Fibroblast of lung (primary cell): Measurements from ENCODE around the gene STON2. TPM values are rescaled to one million over a fixed set of nuclear protein-coding genes. Genes with fewer than 3 reads are reported as not detected.

Source experiments
- DNase-seq, 2 donors: peaks; one replicate each; pipeline versions ENCODE4 v3.0.0 to v3.0.0-alpha.2; 2010; ENCODE audit warnings: low read depth in 2 of 2
- H2AFZ ChIP-seq: 2 replicates; pipeline ENCODE4 v1.5.1; 2012; ENCODE audit warnings: low read length, control low read depth, inconsistent platforms
- H3K27ac ChIP-seq: 2 replicates; pipeline ENCODE4 v1.5.1; 2011; ENCODE audit warnings: low read length, control low read depth; ENCODE audit not compliant: insufficient read depth
- H3K27me3 ChIP-seq: 2 replicates; pipeline ENCODE4 v1.5.1; 2011; ENCODE audit warnings: mild to moderate bottlenecking, low read length; ENCODE audit not compliant: control insufficient read depth, insufficient read depth
- H3K36me3 ChIP-seq: 2 replicates; pipeline ENCODE4 v1.5.1; 2011; ENCODE audit warnings: low read length; ENCODE audit not compliant: control insufficient read depth, insufficient read depth
- H3K4me1 ChIP-seq: 2 replicates; pipeline ENCODE4 v1.5.1; 2011; ENCODE audit warnings: low read length; ENCODE audit not compliant: control insufficient read depth, insufficient read depth; ENCODE audit errors: extremely low read depth
- H3K4me2 ChIP-seq: 2 replicates; pipeline ENCODE4 v1.5.1; 2011; ENCODE audit warnings: low read length, control low read depth; ENCODE audit not compliant: insufficient read depth; ENCODE audit errors: extremely low read depth
- H3K4me3 ChIP-seq, 4 experiments: fragments of 200-600 bp in 1 of 4; sonication (generic) in 1 of 4; replicated peaks in 1 of 4; 2 replicates each; pipeline ENCODE4 v1.5.1; 2011 to 2016; ENCODE audit warnings: low read length in 4 of 4, low read depth in 3 of 4, mild to moderate bottlenecking in 3 of 4, control low read depth in 2 of 4, inconsistent platforms in 1 of 4, mixed read lengths in 1 of 4; ENCODE audit not compliant: insufficient read depth in 1 of 4; ENCODE audit errors: control extremely low read depth in 1 of 4
- H3K79me2 ChIP-seq: 2 replicates; pipeline ENCODE4 v1.5.1; 2012; ENCODE audit warnings: mild to moderate bottlenecking, low read length, inconsistent platforms; ENCODE audit not compliant: control insufficient read depth, insufficient read depth
- H3K9ac ChIP-seq: 2 replicates; pipeline ENCODE4 v1.5.1; 2011; ENCODE audit warnings: mild to moderate bottlenecking, low read length, control low read depth; ENCODE audit not compliant: insufficient read depth
- H3K9me3 ChIP-seq: 2 replicates; pipeline ENCODE4 v1.5.1; 2012; ENCODE audit warnings: low read depth, low read length; ENCODE audit not compliant: control insufficient read depth, insufficient read depth
- H4K20me1 ChIP-seq: 2 replicates; pipeline ENCODE4 v1.5.1; 2011; ENCODE audit warnings: low read length; ENCODE audit not compliant: control insufficient read depth, insufficient read depth; ENCODE audit errors: extremely low read depth
- EZH2 ChIP-seq: IDR thresholded peaks from 2 replicates; pipeline ENCODE4 v1.5.1; 2012; ENCODE audit warnings: low read length, control low read depth, mild to moderate bottlenecking; ENCODE audit errors: missing control alignments
- polyA minus RNA-seq: library from RNA; depleted of rRNA, polyadenylated mRNA; stranded (reverse); fragments of >200 nt; gene quantifications from 2 replicates; pipeline ENCODE4 v1.2.3, GENCODE V29; 2011; ENCODE audit warnings: low replicate concordance
- polyA plus RNA-seq, 2 donors: library from polyadenylated mRNA; depleted of rRNA in 1 of 2; stranded (reverse) in 1 of 2; unstranded in 1 of 2; fragments of >200 nt; gene quantifications; 2 replicates each; pipeline ENCODE4 v1.2.1, GENCODE V29; 2011 to 2012; ENCODE audit warnings: missing spikeins in 1 of 2
- total RNA-seq: library from RNA; depleted of rRNA; stranded (reverse); fragments of >200 nt; gene quantifications from 2 replicates; pipeline ENCODE4 v1.2.1, GENCODE V29; 2014
- TF ChIP-seq, protein P1 (sequence below), 2 donors: IDR thresholded peaks in 1 of 2; conservative IDR thresholded peaks in 1 of 2; 1 replicate in 1 of 2; 2 replicates in 1 of 2; pipeline ENCODE4 v1.5.1; 2011 to 2012; ENCODE audit warnings: low read length in 2 of 2, control low read depth in 1 of 2, inconsistent platforms in 1 of 2, low read depth in 1 of 2, mild to moderate bottlenecking in 1 of 2

Gene STON2, protein sequence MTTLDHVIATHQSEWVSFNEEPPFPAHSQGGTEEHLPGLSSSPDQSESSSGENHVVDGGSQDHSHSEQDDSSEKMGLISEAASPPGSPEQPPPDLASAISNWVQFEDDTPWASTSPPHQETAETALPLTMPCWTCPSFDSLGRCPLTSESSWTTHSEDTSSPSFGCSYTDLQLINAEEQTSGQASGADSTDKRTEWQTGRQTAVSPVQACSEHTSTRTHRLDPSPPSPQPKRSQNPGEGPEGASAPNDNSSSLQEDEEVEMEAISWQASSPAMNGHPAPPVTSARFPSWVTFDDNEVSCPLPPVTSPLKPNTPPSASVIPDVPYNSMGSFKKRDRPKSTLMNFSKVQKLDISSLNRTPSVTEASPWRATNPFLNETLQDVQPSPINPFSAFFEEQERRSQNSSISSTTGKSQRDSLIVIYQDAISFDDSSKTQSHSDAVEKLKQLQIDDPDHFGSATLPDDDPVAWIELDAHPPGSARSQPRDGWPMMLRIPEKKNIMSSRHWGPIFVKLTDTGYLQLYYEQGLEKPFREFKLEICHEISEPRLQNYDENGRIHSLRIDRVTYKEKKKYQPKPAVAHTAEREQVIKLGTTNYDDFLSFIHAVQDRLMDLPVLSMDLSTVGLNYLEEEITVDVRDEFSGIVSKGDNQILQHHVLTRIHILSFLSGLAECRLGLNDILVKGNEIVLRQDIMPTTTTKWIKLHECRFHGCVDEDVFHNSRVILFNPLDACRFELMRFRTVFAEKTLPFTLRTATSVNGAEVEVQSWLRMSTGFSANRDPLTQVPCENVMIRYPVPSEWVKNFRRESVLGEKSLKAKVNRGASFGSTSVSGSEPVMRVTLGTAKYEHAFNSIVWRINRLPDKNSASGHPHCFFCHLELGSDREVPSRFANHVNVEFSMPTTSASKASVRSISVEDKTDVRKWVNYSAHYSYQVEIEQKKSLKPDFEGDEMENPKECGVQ
- 34.9 and 52.5 TPM in 2 replicates for total RNA-seq
- 1.5 and 4.6 TPM in 2 replicates for polyA plus RNA-seq
- 0.85 and 1.5 TPM in 2 replicates for polyA plus RNA-seq (2012)
- polyA minus RNA-seq, result 0.63 and 20.8 TPM in 2 replicates

DNA sequence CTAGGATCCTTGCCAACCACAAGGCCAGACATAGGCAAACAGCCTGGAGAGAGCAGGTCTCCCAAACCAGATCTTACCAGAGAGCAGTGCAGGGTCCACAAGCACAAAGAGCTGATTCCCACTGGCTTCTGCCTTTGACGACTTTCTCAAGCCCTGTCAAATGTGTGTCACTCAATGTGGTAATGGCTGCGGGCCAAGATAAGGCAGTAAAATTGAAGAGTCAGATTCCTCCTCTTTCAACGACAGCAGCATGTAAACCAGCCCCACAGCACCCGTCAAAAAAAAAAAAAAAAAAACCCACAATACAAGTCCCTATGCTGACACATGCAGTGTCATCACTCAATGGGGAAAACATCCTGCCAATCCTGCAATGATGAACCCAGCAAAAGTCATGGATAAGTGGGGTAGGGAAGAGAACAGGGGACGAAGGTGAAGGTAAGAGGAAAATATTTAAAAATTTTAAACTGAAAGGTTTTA lies at the start of gene STON2:
Gene STON2, minus strand, starts transcription at position 123 of the 477 bp plus-strand sequence. CDS start 1,942 bp downstream, outside the sequence.
- peak within 1 kb of the TSS in 1 of 4 experiments; percentile 25 for H3K4me3 ChIP-seq
- H3K9me3 ChIP-seq, result no peaks in the 10 kb centered on the region
- peak within 1 kb of the TSS; percentile 26 for H3K4me2 ChIP-seq
- no peaks in the 10 kb centered on the region for H3K27me3 ChIP-seq
- DNase-seq, result peak; percentile 70
- TF ChIP-seq EZH2, result no peak
- TF ChIP-seq, protein P1, sequence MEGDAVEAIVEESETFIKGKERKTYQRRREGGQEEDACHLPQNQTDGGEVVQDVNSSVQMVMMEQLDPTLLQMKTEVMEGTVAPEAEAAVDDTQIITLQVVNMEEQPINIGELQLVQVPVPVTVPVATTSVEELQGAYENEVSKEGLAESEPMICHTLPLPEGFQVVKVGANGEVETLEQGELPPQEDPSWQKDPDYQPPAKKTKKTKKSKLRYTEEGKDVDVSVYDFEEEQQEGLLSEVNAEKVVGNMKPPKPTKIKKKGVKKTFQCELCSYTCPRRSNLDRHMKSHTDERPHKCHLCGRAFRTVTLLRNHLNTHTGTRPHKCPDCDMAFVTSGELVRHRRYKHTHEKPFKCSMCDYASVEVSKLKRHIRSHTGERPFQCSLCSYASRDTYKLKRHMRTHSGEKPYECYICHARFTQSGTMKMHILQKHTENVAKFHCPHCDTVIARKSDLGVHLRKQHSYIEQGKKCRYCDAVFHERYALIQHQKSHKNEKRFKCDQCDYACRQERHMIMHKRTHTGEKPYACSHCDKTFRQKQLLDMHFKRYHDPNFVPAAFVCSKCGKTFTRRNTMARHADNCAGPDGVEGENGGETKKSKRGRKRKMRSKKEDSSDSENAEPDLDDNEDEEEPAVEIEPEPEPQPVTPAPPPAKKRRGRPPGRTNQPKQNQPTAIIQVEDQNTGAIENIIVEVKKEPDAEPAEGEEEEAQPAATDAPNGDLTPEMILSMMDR (conservative IDR thresholded peaks at IDR 0.05 in 1 of 2, IDR thresholded peaks at IDR 0.05 in 1 of 2; ENCODE audit: low read depth in 1 of 2, low read length in 2 of 2), result no peak
- no peak within 1 kb of the TSS for H2AFZ ChIP-seq
- peak within 1 kb of the TSS; percentile 77 for H3K27ac ChIP-seq
- H4K20me1 ChIP-seq, result no peaks in the 10 kb centered on the region
- H3K4me1 ChIP-seq, result peaks cover 14% of the 10 kb centered on the region
- no peaks in the 10 kb centered on the region for H3K79me2 ChIP-seq
- H3K9ac ChIP-seq, result no peak within 1 kb of the TSS
- H3K36me3 ChIP-seq, result no peaks in the 10 kb centered on the region

DNA sequence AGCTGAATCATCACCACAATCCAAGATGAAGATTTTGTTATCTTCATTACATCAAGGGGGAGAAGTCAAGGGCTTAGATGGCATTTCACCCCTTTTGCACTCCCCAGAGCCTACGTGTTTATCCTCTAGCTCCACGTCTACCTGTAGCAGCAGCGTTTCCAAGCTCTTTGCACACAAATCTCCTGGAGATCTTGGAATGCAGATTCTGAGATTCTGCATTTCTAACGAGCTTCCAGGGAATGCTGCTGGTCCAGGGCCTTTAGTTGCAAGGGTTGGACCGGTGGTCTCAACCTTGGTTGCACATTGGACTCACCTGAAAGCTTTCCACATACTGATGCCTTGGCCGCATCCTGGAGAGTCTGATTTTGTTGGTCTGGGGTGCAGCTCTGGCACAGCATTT lies 49.5 kb upstream of the STON2 start:
- H4K20me1 ChIP-seq, result no peaks in the 10 kb centered on the region
- H3K79me2 ChIP-seq, result no peaks in the 10 kb centered on the region
- no peaks in the 10 kb centered on the region for H3K36me3 ChIP-seq
- peaks cover 5% of the 10 kb centered on the region for H3K27me3 ChIP-seq
- no peak overlapping the region for H3K9ac ChIP-seq
- no peak for DNase-seq
- H3K4me2 ChIP-seq, result no peak overlapping the region
- H3K27ac ChIP-seq, result no peak overlapping the region
- H2AFZ ChIP-seq, result no peak overlapping the region
- no peak overlapping the region for H3K4me3 ChIP-seq
- no peaks in the 10 kb centered on the region for H3K9me3 ChIP-seq
- H3K4me1 ChIP-seq, result peaks cover 3% of the 10 kb centered on the region
- TF ChIP-seq EZH2, result no peak
- TF ChIP-seq, protein P1 (conservative IDR thresholded peaks at IDR 0.05 in 1 of 2, IDR thresholded peaks at IDR 0.05 in 1 of 2; ENCODE audit: low read depth in 1 of 2, low read length in 2 of 2), result no peak

DNA sequence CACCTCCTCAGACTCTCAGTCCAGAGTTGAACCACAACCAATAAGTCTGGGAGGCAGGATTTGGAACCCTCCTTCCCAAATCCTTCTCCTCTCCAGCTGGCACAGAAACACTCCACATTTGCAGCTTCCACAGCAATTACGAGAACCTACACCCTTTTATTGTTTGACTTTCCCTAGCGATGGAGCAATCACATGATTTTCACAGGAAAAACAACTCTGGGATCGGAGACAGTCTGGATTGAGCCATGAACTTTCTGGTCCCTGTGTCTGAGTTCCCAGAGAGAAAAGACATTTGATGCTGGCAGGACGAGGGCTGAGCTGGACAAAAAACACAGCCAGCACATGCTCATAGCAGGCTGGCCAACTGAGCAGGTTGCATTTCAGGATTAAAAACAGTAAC lies 49.0 kb upstream of the STON2 start:
- TF ChIP-seq, protein P1 (conservative IDR thresholded peaks at IDR 0.05 in 1 of 2, IDR thresholded peaks at IDR 0.05 in 1 of 2; ENCODE audit: low read depth in 1 of 2, low read length in 2 of 2), result no peak
- TF ChIP-seq EZH2, result no peak
- no peak overlapping the region for H3K4me2 ChIP-seq
- no peaks in the 10 kb centered on the region for H3K36me3 ChIP-seq
- H4K20me1 ChIP-seq, result no peaks in the 10 kb centered on the region
- peaks cover 3% of the 10 kb centered on the region for H3K4me1 ChIP-seq
- H3K27me3 ChIP-seq, result peaks cover 6% of the 10 kb centered on the region
- H3K9me3 ChIP-seq, result no peaks in the 10 kb centered on the region
- no peak overlapping the region for H3K9ac ChIP-seq
- H3K4me3 ChIP-seq, result no peak overlapping the region
- no peaks in the 10 kb centered on the region for H3K79me2 ChIP-seq
- no peak overlapping the region for H2AFZ ChIP-seq
- no peak overlapping the region for H3K27ac ChIP-seq
- peak in 1 of 2 donors; percentile 27 for DNase-seq
